Astrocyte (in vitro differentiated cells and primary cell): ENCODE data around the gene CAMK1D. TPM values are rescaled to one million over a fixed set of nuclear protein-coding genes. Genes with fewer than 3 reads are reported as not detected.
"Not testable (repeated sequence)": the region's sequence is repeated elsewhere in the genome, so short reads cannot be mapped to it uniquely, and the experiment has no call there.

Experiments used
- DNase-seq: peaks from one replicate; pipeline ENCODE4 v3.0.0-alpha.2; 2010; ENCODE audit warnings: low read depth
- FAIRE-seq: peaks from 2 replicates; lab custom pipeline; 2011; peaks lifted over from hg19 to GRCh38; lab: Jason Lieb, UNC
- H2AFZ ChIP-seq: 2 replicates; pipeline ENCODE4 v1.6.0; 2012; ENCODE audit warnings: low read depth, low read length, inconsistent platforms
- H3K27ac ChIP-seq: 2 replicates; pipeline ENCODE4 v1.5.1; 2011; ENCODE audit warnings: low read depth, low read length, inconsistent platforms
- H3K27me3 ChIP-seq: 2 replicates; pipeline ENCODE4 v1.6.0; 2011; ENCODE audit warnings: low read length, inconsistent platforms; ENCODE audit not compliant: insufficient read depth
- H3K36me3 ChIP-seq: 2 replicates; pipeline ENCODE4 v1.5.1; 2011; ENCODE audit warnings: low read length, inconsistent platforms; ENCODE audit not compliant: insufficient read depth
- H3K4me1 ChIP-seq: 2 replicates; pipeline ENCODE4 v1.5.1; 2011; ENCODE audit warnings: low read length, inconsistent platforms; ENCODE audit not compliant: insufficient read depth
- H3K4me2 ChIP-seq: 2 replicates; pipeline ENCODE4 v1.6.0; 2012; ENCODE audit warnings: low read length, inconsistent platforms
- H3K4me3 ChIP-seq: 2 replicates; pipeline ENCODE4 v1.5.1; 2011; ENCODE audit warnings: low read depth, mild to moderate bottlenecking, low read length, inconsistent platforms; ENCODE audit not compliant: insufficient read depth
- H3K79me2 ChIP-seq: 2 replicates; pipeline ENCODE4 v1.6.0; 2012; ENCODE audit warnings: mild to moderate bottlenecking, low read length, inconsistent platforms; ENCODE audit not compliant: insufficient read depth
- H3K9ac ChIP-seq: 2 replicates; pipeline ENCODE4 v1.6.0; 2012; ENCODE audit warnings: mild to moderate bottlenecking, low read length, inconsistent platforms
- H3K9me3 ChIP-seq: 2 replicates; pipeline ENCODE4 v1.5.1; 2012; ENCODE audit warnings: low read depth, mild to moderate bottlenecking, low read length, inconsistent platforms; ENCODE audit not compliant: insufficient read depth
- H4K20me1 ChIP-seq: 2 replicates; pipeline ENCODE4 v1.6.0; 2012; ENCODE audit warnings: low read length, inconsistent platforms; ENCODE audit not compliant: insufficient read depth
- H3K27ac Mint-ChIP-seq: one replicate; pipeline ENCODE4 v1.8.0; 2021; ENCODE audit warnings: mild to moderate bottlenecking, mixed read lengths; ENCODE audit not compliant: unreplicated experiment
- H3K27me3 Mint-ChIP-seq: one replicate; pipeline ENCODE4 v1.8.0; 2021; ENCODE audit warnings: low read depth, mixed read lengths; ENCODE audit not compliant: unreplicated experiment
- H3K36me3 Mint-ChIP-seq: one replicate; pipeline ENCODE4 v1.8.0; 2021; ENCODE audit warnings: low read depth, mixed read lengths; ENCODE audit not compliant: unreplicated experiment
- H3K4me1 Mint-ChIP-seq: one replicate; pipeline ENCODE4 v1.8.0; 2021; ENCODE audit warnings: low read depth, mixed read lengths; ENCODE audit not compliant: unreplicated experiment
- H3K4me3 Mint-ChIP-seq: one replicate; pipeline ENCODE4 v1.8.0; 2021; ENCODE audit warnings: mild to moderate bottlenecking, moderate library complexity, mixed read lengths; ENCODE audit not compliant: unreplicated experiment
- H3K9me3 Mint-ChIP-seq: one replicate; pipeline ENCODE4 v1.8.0; 2021; ENCODE audit warnings: mild to moderate bottlenecking, mixed read lengths; ENCODE audit not compliant: unreplicated experiment
- CTCF ChIP-seq: IDR thresholded peaks from 2 replicates; pipeline ENCODE4 v1.5.1; 2011; ENCODE audit warnings: low read depth, mild to moderate bottlenecking, inconsistent platforms, low read length, moderate library complexity; ENCODE audit not compliant: insufficient read depth
- EZH2 ChIP-seq: IDR thresholded peaks from 2 replicates; pipeline ENCODE4 v1.6.1; 2012; ENCODE audit warnings: mild to moderate bottlenecking, low read length, inconsistent platforms; ENCODE audit not compliant: insufficient read depth
- total RNA-seq: library from RNA; stranded (reverse); gene quantifications from 2 replicates; pipeline ENCODE4 v1.2.1, GENCODE V29; 2021

Gene CAMK1D
- total RNA-seq, 1 donor from 2014 or later, result 23.6 TPM

GRCh38 chr10:12353399-12354242, 4.3 kb downstream of the CAMK1D start:
- Mint-ChIP-seq H3K27ac (no peak overlapping the region), H3K4me1 (peaks cover 8% of the 10 kb centered on the region), H3K9me3 (no peaks in the 10 kb centered on the region), H3K36me3 (peaks cover 4% of the 10 kb centered on the region), H3K27me3 (peaks cover 18% of the 10 kb centered on the region), H3K4me3 (no peak overlapping the region)
- no peak for DNase-seq
- TF ChIP-seq EZH2 (no peak), CTCF (no peak)
- peaks cover 74% of the 10 kb centered on the region for H3K79me2 ChIP-seq
- peaks cover 75% of the 10 kb centered on the region for H4K20me1 ChIP-seq
- FAIRE-seq, result no peak
- no peaks in the 10 kb centered on the region for H3K36me3 ChIP-seq
- H3K4me1 ChIP-seq, result peaks cover 12% of the 10 kb centered on the region
- H3K9ac ChIP-seq, result no peak overlapping the region
- H3K4me3 ChIP-seq, result no peak overlapping the region
- H3K27me3 ChIP-seq, result peaks cover 2% of the 10 kb centered on the region
- H2AFZ ChIP-seq, result no peak overlapping the region
- no peak overlapping the region for H3K27ac ChIP-seq
- no peak overlapping the region for H3K4me2 ChIP-seq
- no peaks in the 10 kb centered on the region for H3K9me3 ChIP-seq

GRCh38 chr10:12354696-12355095, 5.3 kb downstream of the CAMK1D start:
- H3K4me3 Mint-ChIP-seq, H2AFZ ChIP-seq, DNase-seq, H3K4me2 ChIP-seq, H3K36me3 ChIP-seq, FAIRE-seq, H3K27me3 ChIP-seq, H3K9ac ChIP-seq, H3K27ac ChIP-seq, H3K4me3 ChIP-seq, H3K27ac Mint-ChIP-seq, H3K36me3 Mint-ChIP-seq, H3K9me3 ChIP-seq, H3K9me3 Mint-ChIP-seq: not testable (repeated sequence)
- Mint-ChIP-seq H3K4me1 (peaks cover 12% of the 10 kb centered on the region), H3K27me3 (peaks cover 19% of the 10 kb centered on the region)
- Histone ChIP-seq H3K79me2 (peaks cover 85% of the 10 kb centered on the region), H4K20me1 (peaks cover 85% of the 10 kb centered on the region), H3K4me1 (peaks cover 18% of the 10 kb centered on the region)

- DNase-seq, result no peak
- Histone ChIP-seq H3K79me2 (peaks cover 87% of the 10 kb centered on the region), H3K4me1 (peaks cover 18% of the 10 kb centered on the region), H3K9me3 (no peaks in the 10 kb centered on the region), H3K4me2 (no peak overlapping the region), H4K20me1 (peaks cover 88% of the 10 kb centered on the region), H3K36me3 (no peaks in the 10 kb centered on the region), H2AFZ (no peak overlapping the region), H3K27ac (no peak overlapping the region), H3K9ac (no peak overlapping the region), H3K4me3 (no peak overlapping the region), H3K27me3 (peaks cover 2% of the 10 kb centered on the region)
- FAIRE-seq, result no peak
- Mint-ChIP-seq H3K4me3 (no peak overlapping the region), H3K27me3 (peaks cover 19% of the 10 kb centered on the region), H3K27ac (no peak overlapping the region), H3K9me3 (no peaks in the 10 kb centered on the region), H3K36me3 (peaks cover 4% of the 10 kb centered on the region), H3K4me1 (peaks cover 14% of the 10 kb centered on the region)
- no peak for TF ChIP-seq EZH2
- TF ChIP-seq CTCF, result no peak
These were observed 6.0 kb downstream of the CAMK1D start for GRCh38 chr10:12355384-12355783.
